Diencephalon (tissue), 1 donor: ENCODE data around the gene PTPN11. TPM values are rescaled to one million over a fixed set of nuclear protein-coding genes. Genes with fewer than 3 reads are reported as not detected.

ENCODE experiments used
- total RNA-seq: library from RNA; depleted of rRNA; stranded (reverse); fragments of >200 nt; gene quantifications from one replicate; pipeline ENCODE4 v1.2.3, GENCODE V29; 2014

PTPN11 gene
- total RNA-seq: 121 TPM

GRCh38 chr12:112418608-112419296, at the start of gene PTPN11:
Gene PTPN11 (plus strand): TSS chr12:112418947. CDS start chr12:112419112, 165 bp downstream.

GRCh38 chr12:112381883-112382796, 36.6 kb upstream of the PTPN11 start, which contains the start of gene HECTD4:
Gene HECTD4 (minus strand): TSS chr12:112382431. CDS start chr12:112382128, 303 bp downstream.

GRCh38 chr12:112409064-112409905, 9.5 kb upstream of the PTPN11 start, which contains the start of gene RPL6:
Gene RPL6 (minus strand): TSS chr12:112409605. CDS start chr12:112408656, 949 bp downstream.

Other genes with a start within 250 kb of the PTPN11 start
- gene HECTD4, start 36.5 kb upstream of the PTPN11 start, total RNA-seq: 137 TPM
- 798 TPM for gene RPL6, start 9.3 kb upstream of the PTPN11 start, total RNA-seq